Type B pancreatic cell (in vitro differentiated cells): ENCODE measurements around the gene ELOVL3. TPM values are rescaled to one million over a fixed set of nuclear protein-coding genes. Genes with fewer than 3 reads are reported as not detected.
A peak's percentile ranks its signal among the peaks of the same experiment; 100 is the strongest.
"Not testable (repeated sequence)": the region's sequence is repeated elsewhere in the genome, so short reads cannot be mapped to it uniquely, and the experiment has no call there.

ENCODE experiments used
- DNase-seq: peaks from one replicate; pipeline ENCODE4 v3.0.0; 2021; ENCODE audit warnings: mixed read lengths; ENCODE audit not compliant: unreplicated experiment; ENCODE audit errors: extremely low spot score
- H3K27ac Mint-ChIP-seq: 2 replicates; pipeline ENCODE4 v1.8.0; 2021; ENCODE audit warnings: mild to moderate bottlenecking, mixed read lengths
- H3K27me3 Mint-ChIP-seq: 2 replicates; pipeline ENCODE4 v1.8.0; 2021; ENCODE audit warnings: mixed read lengths
- H3K36me3 Mint-ChIP-seq: 2 replicates; pipeline ENCODE4 v1.8.0; 2021; ENCODE audit warnings: mixed read lengths
- H3K4me1 Mint-ChIP-seq: one replicate; pipeline ENCODE4 v1.8.0; 2021; ENCODE audit warnings: mixed read lengths; ENCODE audit not compliant: unreplicated experiment
- H3K4me3 Mint-ChIP-seq: 2 replicates; pipeline ENCODE4 v1.8.0; 2021; ENCODE audit warnings: mild to moderate bottlenecking, mixed read lengths
- H3K9me3 Mint-ChIP-seq: 2 replicates; pipeline ENCODE4 v1.8.0; 2021; ENCODE audit warnings: mixed read lengths
- long read RNA-seq: library from polyadenylated mRNA; unstranded; transcript quantifications from one replicate; pipeline ENCODE4 v2.0.0, GENCODE V29; 2020
- total RNA-seq: library from RNA; stranded (reverse); gene quantifications from 2 replicates; pipeline ENCODE4 v1.2.1, GENCODE V29; 2021; ENCODE audit warnings: low replicate concordance
- TF ChIP-seq, protein P1 (sequence below): fragments of 200-600 bp; sonication (generic); conservative IDR thresholded peaks from 2 replicates; pipeline ENCODE4 v1.5.0; 2021; ENCODE audit warnings: antibody characterized with exemption, mild to moderate bottlenecking

ELOVL3 gene
- 0.22 TPM in 1 of 2 replicates, not detected in the other for total RNA-seq
- long read RNA-seq: 0 reads

GRCh38 chr10:102225646-102226541, at the start of gene ELOVL3:
Gene ELOVL3 (plus strand): TSS chr10:102226299. CDS start chr10:102226549, 250 bp downstream.
- peaks cover 16% of the 10 kb centered on the region for H3K4me1 Mint-ChIP-seq
- no peak within 1 kb of the TSS for H3K27ac Mint-ChIP-seq
- H3K36me3 Mint-ChIP-seq: no peaks in the 10 kb centered on the region
- TF ChIP-seq, protein P1, sequence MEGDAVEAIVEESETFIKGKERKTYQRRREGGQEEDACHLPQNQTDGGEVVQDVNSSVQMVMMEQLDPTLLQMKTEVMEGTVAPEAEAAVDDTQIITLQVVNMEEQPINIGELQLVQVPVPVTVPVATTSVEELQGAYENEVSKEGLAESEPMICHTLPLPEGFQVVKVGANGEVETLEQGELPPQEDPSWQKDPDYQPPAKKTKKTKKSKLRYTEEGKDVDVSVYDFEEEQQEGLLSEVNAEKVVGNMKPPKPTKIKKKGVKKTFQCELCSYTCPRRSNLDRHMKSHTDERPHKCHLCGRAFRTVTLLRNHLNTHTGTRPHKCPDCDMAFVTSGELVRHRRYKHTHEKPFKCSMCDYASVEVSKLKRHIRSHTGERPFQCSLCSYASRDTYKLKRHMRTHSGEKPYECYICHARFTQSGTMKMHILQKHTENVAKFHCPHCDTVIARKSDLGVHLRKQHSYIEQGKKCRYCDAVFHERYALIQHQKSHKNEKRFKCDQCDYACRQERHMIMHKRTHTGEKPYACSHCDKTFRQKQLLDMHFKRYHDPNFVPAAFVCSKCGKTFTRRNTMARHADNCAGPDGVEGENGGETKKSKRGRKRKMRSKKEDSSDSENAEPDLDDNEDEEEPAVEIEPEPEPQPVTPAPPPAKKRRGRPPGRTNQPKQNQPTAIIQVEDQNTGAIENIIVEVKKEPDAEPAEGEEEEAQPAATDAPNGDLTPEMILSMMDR: peak; percentile 43
- peak within 1 kb of the TSS; percentile 83 for H3K4me3 Mint-ChIP-seq
- peak; percentile 86 for DNase-seq
- H3K9me3 Mint-ChIP-seq: no peaks in the 10 kb centered on the region
- H3K27me3 Mint-ChIP-seq: peaks cover 81% of the 10 kb centered on the region

GRCh38 chr10:102184606-102185005, 41.5 kb upstream of the ELOVL3 start:
- H3K4me1 Mint-ChIP-seq: no peaks in the 10 kb centered on the region
- no peak overlapping the region for H3K27ac Mint-ChIP-seq
- H3K36me3 Mint-ChIP-seq: no peaks in the 10 kb centered on the region
- TF ChIP-seq, protein P1: no peak
- DNase-seq: no peak
- H3K4me3 Mint-ChIP-seq: no peak overlapping the region
- H3K9me3 Mint-ChIP-seq: peaks cover 14% of the 10 kb centered on the region
- H3K27me3 Mint-ChIP-seq: peaks cover 9% of the 10 kb centered on the region

GRCh38 chr10:102185272-102185671, 40.8 kb upstream of the ELOVL3 start:
- Mint-ChIP-seq H3K4me1 (no peaks in the 10 kb centered on the region), H3K36me3 (no peaks in the 10 kb centered on the region), H3K9me3 (peaks cover 14% of the 10 kb centered on the region), H3K27ac (no peak overlapping the region), H3K27me3 (peaks cover 9% of the 10 kb centered on the region), H3K4me3 (no peak overlapping the region)
- no peak for DNase-seq
- TF ChIP-seq, protein P1: no peak

GRCh38 chr10:102185811-102186527, 40.1 kb upstream of the ELOVL3 start:
- H3K4me1 Mint-ChIP-seq: no peaks in the 10 kb centered on the region
- H3K9me3 Mint-ChIP-seq: peaks cover 14% of the 10 kb centered on the region
- peaks cover 9% of the 10 kb centered on the region for H3K27me3 Mint-ChIP-seq
- no peak overlapping the region for H3K4me3 Mint-ChIP-seq
- TF ChIP-seq, protein P1: no peak
- no peak overlapping the region for H3K27ac Mint-ChIP-seq
- DNase-seq: no peak
- H3K36me3 Mint-ChIP-seq: no peaks in the 10 kb centered on the region

- Mint-ChIP-seq H3K27ac (no peak overlapping the region), H3K9me3 (peaks cover 14% of the 10 kb centered on the region)
- DNase-seq: no peak
Measured at GRCh38 chr10:102188298-102188940, 37.7 kb upstream of the ELOVL3 start.

DNA sequence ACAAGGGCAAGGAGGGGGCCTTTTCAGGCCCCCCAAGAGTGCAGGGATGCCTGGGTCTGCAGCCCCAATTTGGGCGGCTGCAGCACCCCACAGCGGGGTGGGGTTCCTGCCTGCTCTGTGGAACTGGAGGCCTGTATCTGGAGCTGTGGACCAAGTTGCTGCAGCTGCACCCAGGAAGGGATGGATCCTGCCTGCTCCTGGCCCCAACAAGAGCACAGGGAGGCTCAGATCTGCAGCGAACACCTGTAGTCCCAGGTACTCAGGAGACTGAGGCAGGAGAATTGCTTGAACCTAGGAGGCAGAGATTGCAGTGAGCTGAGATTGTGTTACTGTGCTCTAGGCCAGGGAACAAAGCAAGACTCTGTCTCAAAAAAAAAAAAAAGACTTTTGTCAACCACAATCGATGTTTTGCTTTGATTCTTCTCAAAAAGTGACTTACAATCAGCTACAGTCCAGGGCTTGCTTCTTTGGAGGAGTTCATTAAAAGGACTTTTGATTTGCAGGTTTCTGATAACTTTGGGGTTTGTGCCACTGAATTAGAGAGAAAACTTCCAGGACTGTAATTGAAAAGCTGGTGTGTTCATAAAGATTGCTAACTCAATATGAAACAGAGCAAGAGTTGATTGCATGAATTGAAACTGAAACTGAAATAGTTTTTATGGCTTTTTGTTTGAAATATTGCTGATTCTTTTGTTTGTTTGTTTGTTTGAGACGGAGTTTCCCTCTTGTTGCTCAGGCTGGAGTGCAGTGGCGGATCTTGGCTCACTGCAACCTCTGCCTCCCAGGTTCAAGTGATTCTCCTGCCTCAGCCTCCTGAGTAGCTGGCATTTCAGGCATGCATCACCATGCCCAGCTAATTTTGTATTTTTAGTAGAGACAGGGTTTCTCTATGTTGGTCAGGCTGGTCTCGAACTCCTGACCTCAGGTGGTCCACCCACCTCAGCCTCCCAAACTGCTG, 36.9 kb upstream of the ELOVL3 start:
- not testable (repeated sequence) for H3K27me3 Mint-ChIP-seq, H3K4me1 Mint-ChIP-seq, DNase-seq, H3K27ac Mint-ChIP-seq, H3K36me3 Mint-ChIP-seq, H3K4me3 Mint-ChIP-seq
- peaks cover 14% of the 10 kb centered on the region for H3K9me3 Mint-ChIP-seq

More at GRCh38 chr10:102188298-102188940, 37.7 kb upstream of the ELOVL3 start:
- H3K4me3 Mint-ChIP-seq: no peak overlapping the region
- TF ChIP-seq, protein P1: no peak
- H3K27me3 Mint-ChIP-seq: peaks cover 9% of the 10 kb centered on the region
- no peaks in the 10 kb centered on the region for H3K36me3 Mint-ChIP-seq
- no peaks in the 10 kb centered on the region for H3K4me1 Mint-ChIP-seq
